CD4-positive, alpha-beta T cell treated with Interleukin-17A for 1 hour (primary cell): ENCODE measurements around the gene GAL3ST2.
"Not testable (repeated sequence)": the region's sequence is repeated elsewhere in the genome, so short reads cannot be mapped to it uniquely, and the experiment has no call there.

Experiments
- DNase-seq: peaks from one replicate; pipeline ENCODE4 v3.0.0-alpha.2; 2020

Gene GAL3ST2

DNA sequence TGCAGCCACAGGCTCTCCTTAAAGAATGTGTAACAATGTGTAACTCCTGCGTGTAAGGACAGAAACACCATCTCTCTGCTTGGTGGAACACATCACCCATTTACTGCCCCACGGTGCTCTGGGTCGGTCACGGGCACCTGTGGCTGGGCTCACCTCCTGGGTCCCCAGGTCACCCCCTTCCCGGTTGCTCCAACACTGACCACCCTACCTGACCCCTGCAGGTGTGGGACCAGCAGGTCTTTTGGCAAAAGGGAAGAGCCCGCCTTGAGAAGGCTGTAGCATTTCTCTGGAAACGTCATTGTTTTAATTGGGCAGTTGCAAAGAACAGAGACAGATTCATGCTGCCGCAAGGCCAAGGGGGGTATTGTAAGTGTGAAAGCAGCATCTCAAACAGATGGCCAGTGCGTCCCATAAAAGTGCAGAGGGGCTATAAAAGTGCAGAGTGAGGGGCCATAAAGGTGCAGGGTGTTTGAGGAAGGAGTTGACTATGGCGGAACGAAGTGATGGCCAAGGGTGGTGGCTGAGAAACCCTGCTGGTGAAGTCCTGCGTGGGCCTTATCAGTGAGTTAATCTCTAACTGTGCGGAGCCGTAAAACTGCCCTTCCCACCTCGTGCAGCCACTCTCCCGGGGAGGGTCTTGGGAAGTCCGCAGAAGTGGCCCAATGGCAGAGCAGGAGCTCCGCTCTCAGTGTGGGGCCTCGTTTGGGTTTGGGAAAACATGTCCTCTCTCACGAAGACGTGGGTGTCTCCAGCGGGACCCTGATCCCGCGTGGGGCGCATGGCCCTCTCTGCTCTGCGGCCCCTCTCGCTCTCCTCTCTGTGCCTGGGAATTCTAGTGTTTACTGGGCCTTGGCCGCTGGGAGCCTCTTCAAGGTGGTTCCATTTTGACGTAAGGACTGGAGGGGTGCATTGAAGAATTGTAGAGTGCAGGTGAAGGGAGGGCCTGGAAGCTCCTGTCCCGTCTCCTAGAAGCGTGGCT is 18.7 kb downstream of the GAL3ST2 start:
- no peak for DNase-seq

DNA sequence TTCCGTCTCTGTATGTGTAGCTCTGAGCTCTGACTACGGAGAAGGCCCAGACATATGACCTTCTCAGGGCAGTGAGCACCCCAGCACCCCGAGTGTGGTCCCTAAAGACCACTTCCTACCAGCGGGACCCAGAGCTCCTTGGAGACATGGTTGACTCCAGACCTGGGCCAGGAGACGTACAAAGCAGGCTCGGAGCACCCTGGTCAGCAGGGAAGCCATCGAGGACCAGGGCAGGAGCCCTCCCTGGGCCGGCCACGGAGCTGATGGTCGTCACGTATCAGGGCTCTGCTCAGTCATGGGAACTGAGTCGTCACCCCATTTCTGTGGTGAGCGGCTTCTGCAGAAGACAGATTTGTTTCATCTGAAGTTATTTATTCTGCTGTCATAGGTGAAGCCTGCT is 19.6 kb downstream of the GAL3ST2 start:
- DNase-seq: no peak

DNA sequence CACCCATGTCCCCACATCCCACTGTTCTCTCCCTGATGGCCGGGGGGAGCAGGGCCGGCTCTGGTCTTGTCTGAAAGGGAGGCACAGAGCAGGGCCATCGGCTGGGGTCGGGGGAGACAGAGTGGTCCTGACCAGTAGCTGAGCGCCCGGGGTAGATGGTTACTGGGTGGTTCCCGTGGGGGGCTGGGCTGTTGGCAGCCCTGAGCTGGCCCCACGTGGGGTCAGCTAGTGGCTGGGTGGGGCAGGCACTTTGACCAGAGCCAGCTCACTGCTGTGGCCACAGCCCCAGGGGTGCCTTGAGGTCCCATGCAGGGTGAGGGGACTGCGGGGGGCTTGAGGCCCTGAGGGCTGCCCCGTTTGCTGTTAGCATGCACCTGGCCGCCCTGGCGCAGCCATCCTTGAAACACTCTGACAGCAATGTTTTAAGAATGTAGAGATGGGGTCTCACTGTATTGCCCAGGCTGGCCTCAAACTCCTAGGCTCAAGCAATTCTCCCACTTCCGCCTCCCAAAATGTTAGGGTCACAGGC is 20.1 kb downstream of the GAL3ST2 start:
- DNase-seq: no peak

DNA sequence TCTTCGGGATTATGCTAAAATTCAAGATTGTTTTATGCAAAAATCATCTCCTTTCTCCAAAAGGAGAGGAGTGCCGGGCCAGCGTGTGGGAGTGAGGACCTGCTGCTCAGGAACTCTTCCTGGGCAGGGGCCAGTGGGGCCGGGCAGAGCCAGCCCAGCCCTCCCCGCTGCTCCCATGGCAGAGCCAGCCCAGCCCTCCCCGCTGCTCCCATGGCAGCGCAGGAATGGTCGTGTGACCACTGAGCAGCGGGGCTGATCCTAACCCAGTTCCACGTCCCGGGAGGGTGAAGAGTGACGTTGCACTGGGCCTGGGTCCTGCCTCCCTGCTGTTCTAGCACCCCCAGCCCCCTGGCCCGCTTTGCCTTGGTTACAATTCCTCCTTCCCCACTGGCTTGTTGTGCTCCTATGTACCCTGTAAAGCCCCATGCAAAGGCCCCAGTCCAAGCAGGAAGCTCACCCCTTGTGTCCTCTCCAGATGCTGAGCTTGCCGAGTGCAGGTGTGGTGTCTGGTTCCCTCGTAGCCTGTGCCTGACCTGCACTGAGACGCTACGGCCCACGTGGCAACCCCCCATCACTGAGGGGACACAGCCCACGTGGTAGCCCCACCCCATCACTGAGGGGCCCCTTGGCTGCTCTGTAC is 20.9 kb downstream of the GAL3ST2 start:
- no peak for DNase-seq

DNA sequence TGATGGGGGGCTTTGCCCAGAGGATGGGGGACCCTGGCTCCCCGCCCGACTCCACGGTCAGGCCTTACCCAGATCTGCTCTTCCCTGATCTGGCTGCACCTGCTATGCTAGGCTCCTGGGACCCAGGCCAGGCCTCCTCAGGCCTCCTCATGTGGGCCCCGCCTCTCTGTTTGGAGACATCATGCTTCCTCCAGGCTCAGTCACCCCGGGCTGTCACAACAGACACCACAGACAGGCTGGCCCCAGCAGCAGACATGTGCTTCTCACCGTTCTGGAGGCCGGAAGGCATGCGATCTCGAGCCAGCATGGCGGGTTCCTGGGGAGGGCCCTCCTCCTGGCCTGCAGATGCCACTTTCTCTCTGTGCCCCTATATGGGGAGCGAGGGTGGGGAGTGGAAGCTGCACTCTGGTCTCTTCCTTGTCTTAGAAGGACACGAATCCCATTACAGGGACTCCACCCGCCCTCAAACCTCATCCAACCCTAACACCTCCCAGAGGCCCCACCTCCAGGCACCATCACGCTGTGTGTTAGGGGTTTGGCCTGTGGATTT is 21.5 kb downstream of the GAL3ST2 start:
- no peak for DNase-seq

DNA sequence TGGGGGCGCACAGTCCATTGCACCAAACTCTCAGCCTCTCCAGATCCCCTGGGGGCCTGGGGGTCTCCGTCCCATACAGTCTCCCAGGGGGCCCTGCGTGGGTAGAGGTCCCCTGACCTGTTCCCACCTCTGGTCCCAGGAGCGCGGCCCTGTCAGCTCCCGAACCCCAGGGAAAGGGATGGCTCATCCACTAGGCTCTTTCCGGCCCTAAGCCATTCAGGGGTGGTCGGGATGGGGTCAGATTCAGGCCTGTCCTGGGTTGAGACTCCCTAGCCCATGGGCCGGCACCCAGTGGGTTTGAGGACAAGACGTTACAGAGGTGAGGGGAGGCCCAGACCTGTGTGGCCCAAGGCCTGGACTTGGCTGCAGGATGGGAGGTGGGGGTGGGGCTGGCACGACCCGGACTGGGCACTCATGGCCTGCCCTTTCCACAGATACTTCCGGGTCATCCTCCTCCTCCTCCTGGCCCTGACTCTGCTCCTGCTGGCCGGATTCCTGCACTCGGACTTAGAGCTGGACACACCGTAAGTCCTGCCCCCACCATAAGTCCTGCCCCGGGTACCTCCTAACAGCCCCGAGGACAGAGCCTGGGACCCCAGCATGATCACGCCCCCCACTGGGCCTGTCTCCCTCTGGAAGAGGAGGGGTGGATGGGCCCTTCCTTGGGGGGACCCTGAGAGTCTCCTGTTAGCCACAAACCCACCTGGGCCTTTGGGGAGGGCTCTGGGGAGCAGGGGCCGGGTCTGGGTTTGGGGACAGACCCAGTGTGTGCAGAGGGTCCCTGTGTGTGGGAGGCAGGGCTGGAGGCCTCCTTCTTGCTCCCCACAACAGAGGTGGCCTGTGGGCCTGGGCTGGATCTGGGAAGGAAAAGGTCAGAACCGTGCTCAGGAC is 22.3 kb downstream of the GAL3ST2 start:
- no peak for DNase-seq

DNA sequence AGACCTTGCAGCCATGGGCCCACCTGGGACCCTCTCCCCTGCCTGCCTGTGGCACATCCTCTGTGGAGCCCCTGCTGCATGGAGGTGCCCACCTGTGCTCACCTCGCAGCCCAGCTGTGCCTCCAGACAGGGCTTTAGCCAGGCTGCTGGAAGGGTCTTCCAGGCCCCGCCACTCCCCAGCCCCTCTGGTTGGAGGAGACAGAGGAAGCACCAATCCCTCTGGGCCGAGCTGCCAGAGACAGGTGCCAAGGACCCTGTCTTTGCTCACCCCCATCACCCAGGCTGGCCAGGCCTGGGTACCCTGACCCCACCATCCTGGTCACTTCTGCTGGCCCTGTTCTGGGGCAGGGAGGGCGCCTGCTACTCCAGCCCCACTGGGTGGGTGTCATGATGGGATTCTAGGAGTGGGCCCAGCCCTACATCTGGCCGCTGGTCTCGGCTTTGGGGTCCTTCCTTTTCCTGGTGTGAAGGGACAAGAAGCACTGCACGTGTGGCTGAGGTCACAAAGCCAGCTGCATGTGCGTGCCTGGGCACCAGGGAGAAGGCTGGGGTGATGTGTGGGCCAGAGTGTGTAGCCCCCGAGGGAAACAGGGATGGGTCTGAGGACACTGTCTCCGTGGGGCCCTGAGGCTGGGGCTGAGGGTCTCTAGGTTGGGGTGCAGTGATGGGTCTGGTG is 23.0 kb downstream of the GAL3ST2 start:
- no peak for DNase-seq

DNA sequence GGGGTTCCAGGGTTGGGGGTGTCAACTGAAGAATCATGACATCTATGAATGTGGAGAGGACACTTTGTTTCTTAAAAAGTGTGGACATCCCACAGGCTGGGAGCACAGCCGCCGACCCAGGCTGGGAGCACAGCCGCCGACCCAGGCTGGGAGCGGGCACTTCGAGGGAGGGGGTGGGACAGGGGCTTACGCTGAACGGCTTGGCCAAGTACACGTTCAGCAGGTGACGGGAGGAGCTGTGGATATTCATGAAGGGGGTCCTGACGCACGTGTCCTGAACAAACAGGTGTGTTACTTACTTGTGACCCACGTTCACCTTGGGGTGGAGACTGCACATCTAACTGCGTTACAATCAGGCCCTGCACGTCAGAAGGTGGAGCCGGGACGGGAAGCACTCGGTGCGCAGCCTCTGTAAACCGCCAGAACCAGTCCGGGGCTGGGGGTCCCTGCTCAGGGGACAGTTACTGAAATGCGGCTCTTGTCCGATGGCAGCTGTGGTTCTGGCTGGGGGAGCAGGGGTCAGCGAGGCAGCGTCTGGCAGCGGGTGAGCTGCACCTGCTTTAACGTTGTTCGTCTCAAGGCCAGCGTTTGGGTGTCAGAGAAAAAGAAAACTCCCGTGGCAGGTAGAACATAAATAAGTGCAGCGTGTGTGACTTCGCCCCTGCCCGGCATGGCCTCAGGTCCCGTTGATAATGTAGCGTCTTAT is 23.7 kb downstream of the GAL3ST2 start:
- not testable (repeated sequence) for DNase-seq

DNA sequence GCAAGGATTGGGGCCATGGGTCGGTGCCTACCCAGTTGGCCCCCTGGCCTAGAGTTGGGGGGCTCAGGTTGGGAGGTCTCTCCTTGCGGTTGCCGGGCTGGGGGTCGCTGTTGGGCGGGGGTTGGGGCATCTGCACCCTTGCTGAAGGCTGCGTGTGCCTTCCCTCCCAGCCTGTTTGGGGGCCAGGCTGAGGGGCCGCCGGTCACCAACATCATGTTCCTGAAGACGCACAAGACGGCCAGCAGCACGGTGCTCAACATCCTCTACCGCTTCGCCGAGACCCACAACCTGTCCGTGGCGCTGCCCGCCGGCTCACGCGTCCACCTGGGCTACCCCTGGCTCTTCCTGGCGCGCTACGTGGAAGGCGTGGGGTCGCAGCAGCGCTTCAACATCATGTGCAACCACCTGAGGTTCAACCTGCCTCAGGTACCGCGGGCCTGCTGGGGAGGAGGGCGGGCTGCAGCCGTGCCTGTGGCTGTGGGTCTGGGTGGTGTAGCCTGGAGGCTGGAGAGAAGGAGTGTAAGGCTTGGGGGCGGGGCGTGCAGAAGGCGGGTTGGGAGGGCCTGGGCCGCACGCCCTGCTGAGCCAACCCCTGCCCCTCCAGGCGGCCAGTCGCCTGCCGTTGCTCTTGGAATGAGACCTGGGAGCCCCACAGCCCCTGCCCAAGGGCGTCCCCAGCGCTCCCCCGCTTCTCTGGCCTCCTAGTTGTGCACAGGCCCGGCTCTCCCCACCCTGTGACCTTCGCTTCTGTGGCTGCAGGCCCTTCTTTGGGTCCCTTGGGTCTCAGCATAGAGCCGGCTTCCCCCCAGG is 25.2 kb downstream of the GAL3ST2 start:
- no peak for DNase-seq

DNA sequence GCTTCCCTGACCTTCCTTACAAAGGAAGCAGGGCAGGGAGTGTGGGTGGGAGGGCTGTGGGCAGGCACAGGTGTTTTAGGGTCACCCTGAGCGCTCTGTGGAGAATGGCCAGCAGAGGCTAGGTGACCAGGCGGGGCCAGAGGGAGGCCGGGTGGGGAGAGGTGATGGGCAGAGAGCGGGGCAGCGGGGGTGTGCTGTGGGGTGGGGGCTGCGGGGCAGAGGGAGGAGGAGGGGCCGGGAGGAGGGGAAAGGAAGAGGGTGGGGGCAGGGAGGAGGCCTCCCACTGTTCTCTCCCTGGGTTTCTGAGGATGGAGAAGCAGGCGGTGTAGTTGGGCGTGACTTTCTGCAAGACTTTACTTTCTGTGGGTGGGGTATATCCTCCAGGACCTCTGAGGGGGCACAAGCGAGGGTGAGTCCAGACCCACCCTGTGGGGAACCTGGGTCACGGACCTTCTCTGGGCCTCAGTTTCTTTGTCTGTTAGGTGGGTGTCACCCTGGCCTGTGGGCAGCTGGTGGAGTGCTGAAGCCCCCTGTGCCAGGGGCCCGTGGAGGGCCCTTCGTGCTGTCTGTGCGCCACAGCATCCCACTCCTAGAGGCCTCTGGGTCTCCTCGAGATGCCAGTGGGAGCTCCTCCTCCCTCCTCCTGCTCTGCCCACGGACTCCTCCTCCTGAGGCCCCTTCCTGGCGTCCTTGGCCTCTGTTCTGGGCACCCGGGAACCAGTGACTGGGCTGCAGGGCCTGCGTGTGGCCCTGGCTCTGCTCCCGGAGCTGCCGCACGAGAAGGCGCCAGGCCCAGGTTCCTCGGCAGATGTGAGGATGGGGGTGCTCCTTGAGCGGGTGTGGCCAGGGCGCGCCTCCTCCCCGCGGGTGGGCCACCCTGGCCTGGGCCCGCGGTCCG is 26.0 kb downstream of the GAL3ST2 start:
- no peak for DNase-seq

DNA sequence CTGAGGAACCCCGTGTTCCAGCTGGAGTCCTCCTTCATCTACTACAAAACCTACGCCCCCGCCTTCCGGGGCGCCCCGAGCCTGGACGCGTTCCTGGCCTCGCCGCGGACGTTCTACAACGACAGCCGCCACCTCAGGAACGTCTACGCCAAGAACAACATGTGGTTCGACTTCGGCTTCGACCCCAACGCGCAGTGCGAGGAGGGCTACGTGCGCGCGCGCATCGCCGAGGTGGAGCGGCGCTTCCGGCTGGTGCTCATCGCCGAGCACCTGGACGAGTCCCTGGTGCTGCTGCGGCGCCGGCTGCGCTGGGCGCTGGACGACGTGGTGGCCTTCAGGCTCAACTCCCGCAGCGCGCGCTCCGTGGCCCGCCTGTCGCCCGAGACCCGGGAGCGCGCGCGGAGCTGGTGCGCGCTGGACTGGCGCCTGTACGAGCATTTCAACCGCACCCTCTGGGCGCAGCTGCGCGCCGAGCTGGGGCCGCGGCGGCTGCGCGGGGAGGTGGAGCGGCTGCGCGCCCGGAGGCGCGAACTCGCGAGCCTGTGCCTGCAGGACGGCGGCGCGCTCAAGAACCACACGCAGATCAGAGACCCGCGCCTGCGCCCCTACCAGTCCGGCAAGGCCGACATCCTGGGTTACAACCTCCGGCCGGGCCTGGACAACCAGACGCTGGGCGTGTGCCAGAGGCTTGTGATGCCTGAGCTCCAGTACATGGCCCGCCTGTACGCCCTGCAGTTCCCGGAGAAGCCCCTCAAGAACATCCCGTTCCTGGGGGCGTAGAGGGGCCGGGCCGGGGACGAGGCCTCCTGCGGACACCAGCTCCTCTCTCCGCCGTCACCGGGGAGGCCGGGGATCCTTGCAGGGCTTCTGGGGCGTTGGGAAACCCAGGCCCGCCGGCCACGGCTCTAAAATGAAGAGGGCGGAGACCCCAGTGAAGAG is 27.0 kb downstream of the GAL3ST2 start:
- peak; percentile 61 for DNase-seq

DNA sequence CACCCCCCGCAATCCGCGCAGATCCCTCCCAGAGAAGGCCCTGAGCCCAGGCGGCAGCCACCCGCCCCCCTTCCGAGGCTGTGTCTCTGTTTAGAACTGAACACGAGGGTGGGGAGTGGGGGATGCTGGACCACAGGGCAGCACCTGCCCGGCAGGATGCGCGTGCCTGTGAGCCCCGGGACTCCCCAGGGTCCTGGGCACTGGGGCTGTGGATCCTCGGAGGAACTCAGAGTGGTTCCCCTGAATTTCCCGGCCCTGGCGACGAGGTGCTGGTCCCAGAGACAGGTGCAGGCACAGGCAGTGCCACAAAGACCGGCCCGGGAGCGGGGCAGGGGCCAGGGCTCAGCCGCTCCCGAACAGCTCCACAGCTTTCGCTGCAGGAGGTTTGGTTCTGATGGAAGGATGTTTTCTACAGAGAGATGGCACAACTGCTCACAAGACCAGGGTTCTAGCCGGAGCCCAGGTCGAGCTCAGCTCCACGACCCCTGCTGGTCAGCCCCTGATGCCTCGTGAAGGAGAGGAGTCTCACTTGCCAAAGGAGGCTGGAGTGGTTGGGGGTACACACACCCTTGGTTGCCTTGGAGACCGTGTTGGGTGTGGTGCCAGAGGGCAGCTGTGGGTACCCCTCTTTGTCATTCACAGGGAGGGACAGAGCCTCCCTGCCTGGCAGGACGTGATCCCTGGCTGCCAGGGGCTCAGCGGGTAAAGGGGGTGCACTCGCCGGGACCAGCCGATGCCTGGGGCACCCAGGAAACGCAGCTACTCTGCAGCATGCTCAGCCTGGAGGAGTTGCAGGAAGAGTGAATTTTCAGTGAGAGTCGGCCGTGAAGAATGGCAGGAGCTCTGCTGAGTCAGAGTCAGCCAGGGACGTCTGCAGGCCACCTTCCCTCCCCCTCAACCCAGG is 28.0 kb downstream of the GAL3ST2 start:
- DNase-seq: peak; percentile 35

DNA sequence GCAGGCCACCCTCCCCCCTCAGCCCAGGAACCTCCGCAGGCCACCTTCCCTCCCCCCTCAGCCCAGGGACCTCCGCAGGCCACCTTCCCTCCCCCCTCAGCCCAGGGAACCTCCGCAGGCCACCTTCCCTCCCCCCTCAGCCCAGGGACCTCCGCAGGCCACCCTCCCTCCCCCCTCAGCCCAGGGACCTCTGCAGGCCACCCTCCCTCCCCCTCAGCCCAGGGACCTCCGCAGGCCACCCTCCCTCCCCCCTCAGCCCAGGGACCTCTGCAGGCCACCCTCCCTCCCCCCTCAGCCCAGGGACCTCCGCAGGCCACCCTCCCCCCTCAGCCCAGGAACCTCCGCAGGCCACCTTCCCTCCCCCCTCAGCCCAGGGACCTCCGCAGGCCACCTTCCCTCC is 29.6 kb downstream of the GAL3ST2 start:
- not testable (repeated sequence) for DNase-seq

DNA sequence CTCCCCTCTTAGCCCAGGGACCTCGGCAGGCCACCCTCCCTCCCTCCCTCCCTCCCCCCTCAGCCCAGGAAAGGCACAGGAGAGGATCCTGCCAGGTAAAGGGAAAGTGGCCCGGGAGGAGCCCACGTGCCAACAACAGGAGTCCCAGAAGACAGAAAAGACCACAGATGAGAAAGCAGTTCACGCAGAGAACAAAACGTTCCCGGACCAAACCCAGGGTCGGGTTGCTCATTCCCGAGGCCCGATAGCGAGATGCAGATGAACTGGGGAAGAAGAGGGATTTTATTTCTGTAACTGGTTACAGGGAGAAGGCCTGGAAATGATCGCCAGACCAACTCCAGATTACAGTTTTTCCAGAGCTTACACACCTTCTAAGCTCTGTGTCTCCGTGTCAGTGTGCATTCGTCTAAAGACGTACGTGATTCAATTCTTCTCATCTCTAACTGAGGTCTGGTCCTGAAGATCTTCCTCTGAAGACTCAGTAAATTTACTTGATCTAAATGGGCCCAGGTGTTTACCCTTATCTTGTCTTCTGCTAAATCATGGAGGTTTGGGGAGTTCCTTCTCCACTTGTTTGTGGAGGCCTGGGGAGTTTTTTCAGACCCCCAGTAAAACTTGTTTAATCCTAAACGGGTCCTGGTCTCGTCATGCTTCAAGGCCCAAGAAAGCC is 31.6 kb downstream of the GAL3ST2 start:
- no peak for DNase-seq

DNA sequence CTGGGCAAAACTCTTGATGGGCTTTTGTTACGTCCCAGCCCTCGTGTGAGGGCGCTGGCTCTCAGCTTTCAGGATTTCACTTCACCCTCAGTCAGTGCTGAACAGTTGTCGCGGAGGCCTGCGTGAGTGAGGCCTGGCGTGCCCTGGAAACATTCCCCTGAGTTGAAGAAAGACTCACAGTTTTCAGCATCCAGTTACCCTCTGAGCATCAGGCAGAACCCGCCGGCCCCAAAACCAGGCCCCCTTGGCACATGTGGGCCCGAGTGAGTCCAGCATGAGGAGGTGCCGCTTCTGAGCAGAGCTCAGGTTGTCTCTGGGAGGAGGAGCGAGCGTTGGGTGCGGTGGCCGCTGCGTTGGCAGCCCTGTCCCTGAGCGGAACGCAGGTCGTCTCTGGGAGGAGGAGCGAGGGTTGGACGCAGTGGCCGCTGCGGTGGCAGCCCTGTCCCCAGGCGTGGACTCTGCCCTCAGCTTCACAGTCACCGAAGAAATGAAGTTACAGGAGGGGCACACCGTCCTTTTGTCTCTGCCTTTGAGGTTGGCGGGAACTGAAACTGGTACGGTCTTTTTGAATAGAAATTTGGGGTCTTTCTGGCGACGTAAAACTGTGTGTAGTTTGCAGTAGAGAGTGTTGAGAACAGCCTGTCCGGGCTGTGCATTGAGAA is 32.2 kb downstream of the GAL3ST2 start, which contains the start of gene NEU4:
TSS of gene NEU4 (plus strand) at position 473 of the 662 bp plus-strand sequence. CDS start 5,292 bp downstream, outside the sequence.
- no peak for DNase-seq
